H1 (cell line): ENCODE data around the gene ZBTB38. TPM values are rescaled to one million over a fixed set of nuclear protein-coding genes. Genes with fewer than 3 reads are reported as not detected.

Source experiments
- CTCF ChIA-PET: fragments of 300-600 bp; sonication (Branson Sonifier 250); formaldehyde crosslinking; loops from one replicate; lab custom pipeline; 2021; ENCODE audit not compliant: partially characterized antibody; lab: Charles Lee
- POLR2A ChIA-PET: fragments of 300-600 bp; sonication (Branson Sonifier 250); formaldehyde crosslinking; loops from one replicate; lab custom pipeline; 2021; ENCODE audit warnings: inconsistent platforms; ENCODE audit not compliant: partially characterized antibody; lab: Charles Lee
- DNase-seq, 2 experiments: peaks; one replicate each; pipeline versions ENCODE4 v3.0.0 to v3.0.0-alpha.2; 2010 to 2022; ENCODE audit warnings: low spot score in 2 of 2, low read depth in 1 of 2, mixed read lengths in 1 of 2
- FAIRE-seq: peaks from 2 replicates; lab custom pipeline; 2011; peaks lifted over from hg19 to GRCh38; lab: Jason Lieb, UNC
- H2AFZ ChIP-seq: 2 replicates; pipeline ENCODE4 v1.8.1; 2012; ENCODE audit warnings: low read length, inconsistent platforms
- H2AK5ac ChIP-seq: 2 replicates; pipeline ENCODE4 v1.6.1; 2013; ENCODE audit warnings: low read depth, low read length
- H2BK120ac ChIP-seq: replicated peaks from 2 replicates; pipeline ENCODE3; 2013; ENCODE audit warnings: low read depth, low read length, inconsistent platforms
- H2BK12ac ChIP-seq: 2 replicates; pipeline ENCODE4 v1.6.1; 2013; ENCODE audit warnings: low read depth, low read length
- H2BK15ac ChIP-seq: 2 replicates; pipeline ENCODE4 v1.6.1; 2013; ENCODE audit warnings: low read length
- H2BK20ac ChIP-seq: 2 replicates; pipeline ENCODE4 v1.6.1; 2013; ENCODE audit warnings: low read length
- H2BK5ac ChIP-seq: 2 replicates; pipeline ENCODE4 v1.6.1; 2013; ENCODE audit warnings: low read depth, low read length
- H3K14ac ChIP-seq: 2 replicates; pipeline ENCODE4 v1.6.1; 2013; ENCODE audit warnings: inconsistent platforms; ENCODE audit not compliant: insufficient read length
- H3K18ac ChIP-seq: 2 replicates; pipeline ENCODE4 v1.6.1; 2013; ENCODE audit warnings: low read length; ENCODE audit errors: extremely low read depth
- H3K23ac ChIP-seq: 2 replicates; pipeline ENCODE4 v1.6.1; 2013; ENCODE audit warnings: inconsistent platforms; ENCODE audit not compliant: insufficient read length
- H3K23me2 ChIP-seq: 2 replicates; pipeline ENCODE4 v1.6.1; 2013; ENCODE audit warnings: low read depth, low read length
- H3K27ac ChIP-seq: 2 replicates; pipeline ENCODE4 v1.6.1; 2011; ENCODE audit warnings: low read depth, low read length, inconsistent platforms
- H3K27me3 ChIP-seq, 4 experiments: replicated peaks in 1 of 4; 1 replicate in 1 of 4; 2 replicates in 3 of 4; pipeline versions ENCODE4 v1.6.1 to v1.8.1; 2011 to 2013; ENCODE audit warnings: low read length in 3 of 4, mild to moderate bottlenecking in 3 of 4, inconsistent platforms in 2 of 4, mixed read lengths in 2 of 4, moderate library complexity in 1 of 4; ENCODE audit not compliant: control insufficient read depth in 3 of 4, insufficient read depth in 3 of 4; ENCODE audit errors: extremely low read depth in 1 of 4
- H3K36me3 ChIP-seq, 4 experiments: 2 replicates each; pipeline versions ENCODE4 v1.6.1 to v1.8.1; 2011 to 2013; ENCODE audit warnings: mild to moderate bottlenecking in 4 of 4, low read length in 3 of 4, moderate library complexity in 2 of 4, control low read depth in 1 of 4, inconsistent platforms in 1 of 4; ENCODE audit not compliant: insufficient read depth in 4 of 4, control insufficient read depth in 2 of 4
- H3K4ac ChIP-seq: replicated peaks from 2 replicates; pipeline ENCODE3; 2013; ENCODE audit warnings: low read length, low read depth, mixed read lengths, inconsistent platforms; ENCODE audit not compliant: insufficient read length
- H3K4me1 ChIP-seq, 4 experiments: replicated peaks in 1 of 4; 1 replicate in 1 of 4; 2 replicates in 3 of 4; pipeline versions ENCODE4 v1.6.1 to v1.8.1; 2011 to 2013; ENCODE audit warnings: low read length in 3 of 4, inconsistent platforms in 2 of 4, mixed read lengths in 1 of 4; ENCODE audit not compliant: insufficient read depth in 4 of 4, control insufficient read depth in 3 of 4
- H3K4me2 ChIP-seq, 2 experiments: 2 replicates each; pipeline versions ENCODE4 v1.6.1 to v1.8.1; 2011 to 2013; ENCODE audit warnings: low read depth in 2 of 2, low read length in 2 of 2, control low read depth in 1 of 2, inconsistent platforms in 1 of 2, mild to moderate bottlenecking in 1 of 2; ENCODE audit not compliant: insufficient read depth in 1 of 2
- H3K4me3 ChIP-seq, 4 experiments: fragments of 200-600, 300-600 bp in 1 of 4; sonication (generic), shearing (Covaris generic), sonication (Bioruptor Twin) in 1 of 4; 2 replicates each; pipeline versions ENCODE4 v1.5.1 to v1.8.1; 2011 to 2016; ENCODE audit warnings: low read length in 4 of 4, low read depth in 3 of 4, control low read depth in 2 of 4, inconsistent platforms in 2 of 4, mild to moderate bottlenecking in 2 of 4, mixed read lengths in 1 of 4, moderate library complexity in 1 of 4; ENCODE audit not compliant: insufficient read depth in 2 of 4; ENCODE audit errors: extremely low read depth in 1 of 4
- H3K56ac ChIP-seq: replicated peaks from 2 replicates; pipeline ENCODE3; 2013; ENCODE audit warnings: low read depth, mild to moderate bottlenecking, mixed read lengths, low read length, inconsistent platforms; ENCODE audit not compliant: insufficient read length
- H3K79me1 ChIP-seq: 2 replicates; pipeline ENCODE4 v1.6.1; 2013; ENCODE audit warnings: low read depth, low read length, control low read depth
- H3K79me2 ChIP-seq, 2 experiments: 2 replicates each; pipeline versions ENCODE4 v1.6.1 to v1.8.1; 2012 to 2013; ENCODE audit warnings: low read length in 2 of 2, mild to moderate bottlenecking in 2 of 2, inconsistent platforms in 1 of 2; ENCODE audit not compliant: insufficient read depth in 2 of 2, control insufficient read depth in 1 of 2
- H3K9ac ChIP-seq, 4 experiments: replicated peaks in 1 of 4; 1 replicate in 1 of 4; 2 replicates in 3 of 4; pipeline versions ENCODE4 v1.6.1 to v1.8.1; 2011 to 2013; ENCODE audit warnings: low read depth in 3 of 4, low read length in 3 of 4, control low read depth in 2 of 4, mild to moderate bottlenecking in 2 of 4, moderate library complexity in 2 of 4, inconsistent platforms in 1 of 4; ENCODE audit errors: extremely low read depth in 1 of 4
- H3K9me3 ChIP-seq, 2 experiments: 2 replicates each; pipeline versions ENCODE4 v1.6.1 to v1.8.1; 2012 to 2013; ENCODE audit warnings: mild to moderate bottlenecking in 2 of 2, moderate library complexity in 2 of 2, control low read depth in 1 of 2, inconsistent platforms in 1 of 2, low read depth in 1 of 2, low read length in 1 of 2, mixed read lengths in 1 of 2; ENCODE audit not compliant: insufficient read depth in 2 of 2
- H4K20me1 ChIP-seq, 2 experiments: replicated peaks in 1 of 2; 2 replicates each; pipeline versions ENCODE3 to v1.8.1; 2011 to 2013; ENCODE audit warnings: inconsistent platforms in 2 of 2, low read length in 2 of 2, mild to moderate bottlenecking in 1 of 2; ENCODE audit not compliant: insufficient read depth in 2 of 2, control insufficient read depth in 1 of 2
- H4K5ac ChIP-seq: 2 replicates; pipeline ENCODE4 v1.6.1; 2013; ENCODE audit warnings: low read length, low read depth, mixed read lengths, inconsistent platforms; ENCODE audit not compliant: insufficient read length
- H4K8ac ChIP-seq: 2 replicates; pipeline ENCODE4 v1.8.0; 2013; ENCODE audit warnings: mild to moderate bottlenecking, moderate library complexity, low read length, inconsistent platforms; ENCODE audit not compliant: insufficient read depth; ENCODE audit errors: extremely low read depth
- H4K91ac ChIP-seq: replicated peaks from 2 replicates; pipeline ENCODE3; 2013; ENCODE audit warnings: low read length, mixed read lengths, inconsistent platforms; ENCODE audit not compliant: insufficient read length
- EP300 ChIP-seq, 2 experiments: IDR thresholded peaks; 1 replicate in 1 of 2; 2 replicates in 1 of 2; pipeline ENCODE4 v1.6.1; 2011 to 2012; ENCODE audit warnings: low read depth in 2 of 2, low read length in 2 of 2, mild to moderate bottlenecking in 2 of 2, borderline replicate concordance in 1 of 2, inconsistent platforms in 1 of 2, moderate library complexity in 1 of 2
- KDM1A ChIP-seq: fragments of 200-600, 300-600 bp; sonication (generic); IDR thresholded peaks from 2 replicates; pipeline ENCODE4 v1.7.1; 2016; ENCODE audit warnings: mild to moderate bottlenecking, low read length, borderline replicate concordance
- RNF2 ChIP-seq: fragments of 200-900, 300-1000 bp; sonication (generic); IDR thresholded peaks from 2 replicates; pipeline ENCODE4 v1.7.1; 2016; ENCODE audit warnings: borderline replicate concordance, low read depth, mild to moderate bottlenecking, antibody characterized with exemption, low read length; ENCODE audit not compliant: poor library complexity, severe bottlenecking; ENCODE audit errors: missing control alignments
- TEAD4 ChIP-seq: IDR thresholded peaks from 2 replicates; pipeline ENCODE4 v1.6.1; 2012; ENCODE audit warnings: low read depth, low read length, inconsistent platforms, mixed read lengths
- WGBS, 2 experiments: shearing (Covaris generic) in 1 of 2; methylation state at CpG; one replicate each; pipeline versions ENCODE4 v1.1.6 to v1.1.7; 2013 to 2015; ENCODE audit warnings: low lambda C conversion rate in 2 of 2, mixed read lengths in 2 of 2, inconsistent platforms in 1 of 2, low coverage in 1 of 2, missing lambda C conversion rate in 1 of 2; ENCODE audit not compliant: insufficient replicate concordance in 2 of 2, insufficient coverage in 1 of 2, insufficient read length in 1 of 2; ENCODE audit errors: extremely low coverage in 1 of 2, missing lambda C conversion rate in 1 of 2; 5-methylcytosine and 5-hydroxymethylcytosine counted together
- polyA plus RNA-seq, 7 experiments: library from polyadenylated mRNA; depleted of rRNA in 3 of 7; stranded (reverse) in 5 of 7; unstranded in 2 of 7; fragments of >200 nt in 5 of 7; fragments of 200-250 nt in 2 of 7; gene quantifications; 1 replicate in 5 of 7; 2 replicates in 1 of 7; 4 replicates in 1 of 7; pipeline versions ENCODE4 v1.2.1 to v1.2.3, GENCODE V29; 2011 to 2013; ENCODE audit warnings: missing spikeins in 2 of 7, mixed read lengths in 2 of 7
- total RNA-seq: library from RNA; stranded (reverse); fragmentation: NEBNext Ultra II Directional; extraction: Animal tissue kit (Norgen Biotek cat#: 25700); gene quantifications from 2 replicates; pipeline ENCODE4 v1.2.1, GENCODE V29; 2021

The ZBTB38 gene
- total and polyA plus RNA-seq, 2 of the 8 experiments (the other 6 are each of a cell fraction or from before 2014, with no cell fraction given), result 4.4 to 10.5 TPM

- peaks cover 0 to 5% (median 4%) of the 10 kb centered on the region in 4 experiments; a peak in 4 of 7 replicates for H3K4me1 ChIP-seq
- no peak overlapping the region for H2AFZ ChIP-seq
- no peak overlapping the region for H3K9ac ChIP-seq
- no peak overlapping the region for H3K27ac ChIP-seq
- H3K4me3 ChIP-seq, result no peak overlapping the region
- TF ChIP-seq RNF2 (no peak), KDM1A (no peak), TEAD4 (no peak), EP300 (IDR thresholded peaks at IDR 0.05; ENCODE audit: borderline replicate concordance in 1 of 2, low read depth in 2 of 2, low read length in 2 of 2) (no peak)
- no peak for DNase-seq
- no peak overlapping the region for H4K91ac ChIP-seq
- H2BK5ac ChIP-seq, result no peak overlapping the region
- H3K79me2 ChIP-seq, result no peaks in the 10 kb centered on the region
- H3K4ac ChIP-seq, result no peak overlapping the region
- no peak overlapping the region for H2BK15ac ChIP-seq
- 82% methylated on average over 4 of the region's 4 CpGs; no CpG with 5 or more reads in 1 of the 2 experiments for WGBS, 2 experiments
- no peak overlapping the region for H3K23ac ChIP-seq
- no peak overlapping the region for H2BK12ac ChIP-seq
- CTCF ChIA-PET, result interaction anchor here (0.9 to 3.6 kb wide), 8 partner anchors 14 to 93 kb away, joined by 3 to 21 read pairs (median 4); no protein-coding TSS in a partner anchor
- no peak overlapping the region for H3K4me2 ChIP-seq
- peaks cover 4% of the 10 kb centered on the region; the same call in 1 of the 2 replicates for H3K23me2 ChIP-seq
- POLR2A ChIA-PET, result interaction anchor here (1.7 kb wide), 1 partner anchor 21 kb away, joined by 5 read pairs; no protein-coding TSS in a partner anchor
- H3K27me3 ChIP-seq, result peaks cover 2 to 32% (median 18%) of the 10 kb centered on the region in 4 experiments; a peak in 6 of 7 replicates
- no peak for FAIRE-seq
- no peak overlapping the region for H3K14ac ChIP-seq
- no peaks in the 10 kb centered on the region for H3K79me1 ChIP-seq
- H4K20me1 ChIP-seq, result no peaks in the 10 kb centered on the region
- H3K18ac ChIP-seq, result no peak overlapping the region
- no peak overlapping the region for H4K8ac ChIP-seq
- no peak overlapping the region for H2BK120ac ChIP-seq
- H3K56ac ChIP-seq, result no peak overlapping the region
- no peak overlapping the region for H2BK20ac ChIP-seq
- H3K9me3 ChIP-seq, result no peaks in the 10 kb centered on the region
- H2AK5ac ChIP-seq, result no peak overlapping the region
- H4K5ac ChIP-seq, result no peak overlapping the region
- H3K36me3 ChIP-seq, result 0 out of 8 replicates have a peak, but pooled peaks cover 0 to 4% (median 0%) of the 10 kb centered on the region in 4 experiments
Measured at GRCh38 chr3:141405591-141405990, 37.3 kb downstream of the ZBTB38 start.
